HepG2 (cell line): Measurements from ENCODE around the gene CKAP5. TPM values are rescaled to one million over a fixed set of nuclear protein-coding genes. Genes with fewer than 3 reads are reported as not detected.

Experiments
- BRD4 ChIP-seq: sonication (generic); formaldehyde crosslinking; IDR thresholded peaks from 2 replicates; pipeline ENCODE4 v1.4.0; 2020; ENCODE audit warnings: missing genetic modification reagents
- E2F5 ChIP-seq: sonication (generic); formaldehyde crosslinking; conservative IDR thresholded peaks from 2 replicates; pipeline ENCODE4 v1.4.0; 2020; ENCODE audit warnings: missing genetic modification reagents
- ELK4 ChIP-seq: sonication (generic); formaldehyde crosslinking; IDR thresholded peaks from 2 replicates; pipeline ENCODE4 v1.9.0; 2021; ENCODE audit warnings: missing genetic modification reagents, borderline replicate concordance
- FOXO1 ChIP-seq: sonication (generic); formaldehyde crosslinking; IDR thresholded peaks from 2 replicates; pipeline ENCODE4 v1.4.0; 2020; ENCODE audit warnings: missing genetic modification reagents
- HMGXB4 ChIP-seq, 2 experiments: sonication (generic) in 1 of 2; formaldehyde crosslinking in 1 of 2; IDR thresholded peaks; 2 replicates each; pipeline versions ENCODE4 v1.4.0 to v1.6.1; 2018 to 2020; ENCODE audit warnings: missing genetic modification reagents in 2 of 2, borderline replicate concordance in 1 of 2, low read depth in 1 of 2, mild to moderate bottlenecking in 1 of 2, missing biosample characterization in 1 of 2
- HOXA7 ChIP-seq: sonication (generic); formaldehyde crosslinking; IDR thresholded peaks from 2 replicates; pipeline ENCODE4 v1.8.1; 2022; ENCODE audit warnings: mild to moderate bottlenecking, missing genetic modification reagents, moderate library complexity
- IKZF1 ChIP-seq: fragments of 450-650 bp; IDR thresholded peaks from 2 replicates; pipeline ENCODE4 v1.7.1; 2016
- JARID2 ChIP-seq: sonication (generic); formaldehyde crosslinking; IDR thresholded peaks from 2 replicates; pipeline ENCODE4 v1.8.1; 2023; ENCODE audit warnings: missing genetic modification reagents, inconsistent platforms; ENCODE audit not compliant: insufficient replicate concordance
- KLF15 ChIP-seq: sonication (generic); formaldehyde crosslinking; IDR thresholded peaks from 2 replicates; pipeline ENCODE4 v1.8.1; 2023; ENCODE audit warnings: borderline replicate concordance, mild to moderate bottlenecking, inconsistent platforms, missing genetic modification reagents, mixed read lengths
- PBX2 ChIP-seq: IDR thresholded peaks from 2 replicates; pipeline ENCODE4 v1.6.1; 2016; ENCODE audit warnings: control low read depth
- RARA ChIP-seq: IDR thresholded peaks from 2 replicates; pipeline ENCODE4 v1.6.1; 2016; ENCODE audit warnings: missing genetic modification reagents, missing compliant biosample characterization
- REST ChIP-seq, 2 experiments: IDR thresholded peaks; 2 replicates each; pipeline ENCODE4 v1.6.1; 2011 to 2012; ENCODE audit warnings: low read length in 2 of 2, borderline replicate concordance in 1 of 2, low read depth in 1 of 2, mild to moderate bottlenecking in 1 of 2, moderate library complexity in 1 of 2
- YEATS4 ChIP-seq: sonication (generic); formaldehyde crosslinking; IDR thresholded peaks from 2 replicates; pipeline ENCODE4 v1.4.0; 2020; ENCODE audit warnings: missing genetic modification reagents, borderline replicate concordance
- ZNF232 ChIP-seq: sonication (generic); formaldehyde crosslinking; IDR thresholded peaks from 2 replicates; pipeline ENCODE4 v1.4.0; 2020; ENCODE audit warnings: missing genetic modification reagents, borderline replicate concordance
- ZNF484 ChIP-seq: sonication (generic); formaldehyde crosslinking; IDR thresholded peaks from 2 replicates; pipeline ENCODE4 v1.5.1; 2020; ENCODE audit warnings: mild to moderate bottlenecking, low read depth, missing genetic modification reagents, borderline replicate concordance
- ZNF652 ChIP-seq: IDR thresholded peaks from 2 replicates; pipeline ENCODE4 v1.6.1; 2016; ENCODE audit warnings: low read depth, borderline replicate concordance
- ZNF784 ChIP-seq: sonication (generic); formaldehyde crosslinking; IDR thresholded peaks from 2 replicates; pipeline ENCODE4 v1.5.1; 2020; ENCODE audit warnings: missing genetic modification reagents, mild to moderate bottlenecking, borderline replicate concordance
- polyA plus RNA-seq, 8 experiments: library from polyadenylated mRNA; depleted of rRNA in 3 of 8; stranded (reverse) in 7 of 8; unstranded in 1 of 8; fragments of >200 nt; fragmentation: Illumina TruSeq in 4 of 8; extraction: Trizol in 4 of 8; gene quantifications; 2 replicates each; pipeline versions ENCODE4 v1.2.1 to v1.2.3, GENCODE V29; 2011 to 2016; ENCODE audit warnings: low read depth in 4 of 8, missing spikeins in 1 of 8, mixed read lengths in 1 of 8; ENCODE audit not compliant: insufficient read depth in 1 of 8
- total RNA-seq, 5 experiments: library from RNA; depleted of rRNA; stranded (reverse); fragments of >200 nt; fragmentation: Illumina TruSeq; extraction: Trizol; gene quantifications; 2 replicates each; pipeline ENCODE4 v1.2.3, GENCODE V29; 2016; ENCODE audit warnings: low read depth in 1 of 5

Gene CKAP5
- total and polyA plus RNA-seq, 2 of the 13 experiments (the other 11 are each of a cell fraction or from before 2014, with no cell fraction given) = 79.2 to 103 TPM

- TF ChIP-seq FOXO1 = peak; percentile 83
- TF ChIP-seq PBX2 (CRISPR knock-in tag) = no peak
- TF ChIP-seq YEATS4 (CRISPR knock-in tag) = peak; percentile 61; the same call in 1 of the 2 replicates
- TF ChIP-seq HOXA7 = no peak
- no peak for TF ChIP-seq ZNF484 (CRISPR knock-in tag)
- TF ChIP-seq KLF15 (CRISPR knock-in tag) = no peak
- no peak for TF ChIP-seq IKZF1
- TF ChIP-seq JARID2 (CRISPR knock-in tag) = no peak
- no peak for TF ChIP-seq REST (IDR thresholded peaks at IDR 0.05; ENCODE audit: borderline replicate concordance in 1 of 2, low read depth in 1 of 2, low read length in 2 of 2)
- TF ChIP-seq ZNF232 (CRISPR knock-in tag) = no peak; the same call in 1 of the 2 replicates
- TF ChIP-seq HMGXB4 (CRISPR knock-in tag; IDR thresholded peaks at IDR 0.05; ENCODE audit: borderline replicate concordance in 1 of 2, low read depth in 1 of 2) = peak in 1 of 2 experiments; percentile 54; a peak in 1 of 4 replicates
- peak; percentile 95 for TF ChIP-seq RARA (CRISPR knock-in tag)
- no peak for TF ChIP-seq ZNF784 (CRISPR knock-in tag)
- TF ChIP-seq ZNF652 (CRISPR knock-in tag) = no peak
- TF ChIP-seq ELK4 (CRISPR knock-in tag) = no peak
- no peak for TF ChIP-seq E2F5 (CRISPR knock-in tag)
- no peak for TF ChIP-seq BRD4 (CRISPR knock-in tag)
Observed at GRCh38 chr11:46826310-46827044, 19.6 kb downstream of the CKAP5 start (continued).
